GM12873 (cell line): ENCODE data around the gene DNAH1.

Experiments used
- TF ChIP-seq, protein P1 (sequence below): IDR thresholded peaks from 2 replicates; pipeline ENCODE4 v1.5.1; 2012; ENCODE audit warnings: low read depth, mild to moderate bottlenecking, moderate library complexity, low read length, control low read depth; ENCODE audit not compliant: insufficient read depth; ENCODE audit errors: missing control alignments

The DNAH1 gene

GRCh38 chr3:52399131-52399530, 83.0 kb downstream of the DNAH1 start:
- TF ChIP-seq, protein P1, sequence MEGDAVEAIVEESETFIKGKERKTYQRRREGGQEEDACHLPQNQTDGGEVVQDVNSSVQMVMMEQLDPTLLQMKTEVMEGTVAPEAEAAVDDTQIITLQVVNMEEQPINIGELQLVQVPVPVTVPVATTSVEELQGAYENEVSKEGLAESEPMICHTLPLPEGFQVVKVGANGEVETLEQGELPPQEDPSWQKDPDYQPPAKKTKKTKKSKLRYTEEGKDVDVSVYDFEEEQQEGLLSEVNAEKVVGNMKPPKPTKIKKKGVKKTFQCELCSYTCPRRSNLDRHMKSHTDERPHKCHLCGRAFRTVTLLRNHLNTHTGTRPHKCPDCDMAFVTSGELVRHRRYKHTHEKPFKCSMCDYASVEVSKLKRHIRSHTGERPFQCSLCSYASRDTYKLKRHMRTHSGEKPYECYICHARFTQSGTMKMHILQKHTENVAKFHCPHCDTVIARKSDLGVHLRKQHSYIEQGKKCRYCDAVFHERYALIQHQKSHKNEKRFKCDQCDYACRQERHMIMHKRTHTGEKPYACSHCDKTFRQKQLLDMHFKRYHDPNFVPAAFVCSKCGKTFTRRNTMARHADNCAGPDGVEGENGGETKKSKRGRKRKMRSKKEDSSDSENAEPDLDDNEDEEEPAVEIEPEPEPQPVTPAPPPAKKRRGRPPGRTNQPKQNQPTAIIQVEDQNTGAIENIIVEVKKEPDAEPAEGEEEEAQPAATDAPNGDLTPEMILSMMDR: no peak

DNA sequence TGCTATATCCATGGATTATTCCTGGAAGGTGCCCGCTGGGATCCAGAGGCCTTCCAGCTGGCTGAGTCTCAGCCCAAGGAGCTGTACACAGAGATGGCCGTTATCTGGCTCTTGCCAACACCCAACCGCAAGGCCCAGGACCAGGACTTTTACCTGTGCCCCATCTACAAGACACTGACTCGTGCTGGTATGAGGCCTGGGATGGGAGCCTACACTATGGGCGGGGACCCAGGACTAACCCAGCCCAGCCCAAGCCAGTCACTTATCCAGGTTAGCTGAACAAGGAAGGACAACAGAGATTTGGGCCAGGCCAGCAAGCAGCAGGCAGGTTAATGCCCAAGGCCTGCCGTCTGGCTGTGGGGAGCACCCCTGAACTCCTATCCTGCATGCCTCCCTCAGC, 83.5 kb downstream of the DNAH1 start:
- TF ChIP-seq, protein P1: no peak

GRCh38 chr3:52400275-52400793, 84.2 kb downstream of the DNAH1 start:
- TF ChIP-seq, protein P1: no peak

- TF ChIP-seq, protein P1: no peak
Measured at GRCh38 chr3:52401021-52401420, 84.9 kb downstream of the DNAH1 start.

DNA sequence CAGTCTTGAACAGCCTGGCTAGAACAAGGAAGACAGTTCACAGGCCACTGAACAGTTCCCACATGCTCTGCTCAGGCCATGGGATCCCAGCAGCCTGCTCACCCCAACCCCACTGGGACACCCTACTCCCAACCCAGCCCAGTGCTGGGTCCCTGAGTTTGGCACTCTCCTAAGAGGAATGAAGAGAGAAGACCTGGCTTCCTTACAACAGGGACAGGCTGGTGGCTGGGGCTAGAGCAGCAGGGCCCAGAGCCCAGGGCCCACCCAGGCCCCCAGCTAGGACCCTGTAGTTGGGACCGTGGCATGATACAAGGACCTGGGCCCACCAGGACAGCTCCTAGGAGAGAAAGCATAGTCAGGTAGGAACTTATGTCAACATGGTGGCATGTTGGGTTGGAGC, 85.4 kb downstream of the DNAH1 start:
- TF ChIP-seq, protein P1: no peak

DNA sequence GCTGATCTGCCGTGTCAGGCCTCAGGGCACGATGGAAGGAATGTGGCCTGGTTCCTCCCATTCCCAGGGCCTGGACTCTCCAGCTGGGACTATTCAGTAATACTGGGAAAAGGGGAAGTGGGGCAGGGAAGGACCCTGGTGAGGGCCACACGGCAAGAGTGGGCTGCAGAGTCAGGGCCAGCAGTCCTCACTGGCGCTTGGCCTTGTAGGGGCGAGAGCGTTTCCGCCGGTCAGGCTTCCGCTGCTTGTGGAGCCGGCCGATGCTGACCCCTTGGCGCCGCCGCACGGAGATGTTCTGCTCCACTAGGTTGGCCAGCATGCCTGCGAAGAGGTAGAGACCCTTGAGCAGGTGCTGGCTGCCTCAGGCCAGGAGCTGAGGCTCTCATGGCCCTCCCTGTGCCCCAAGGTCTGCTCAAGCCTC, 86.0 kb downstream of the DNAH1 start:
- TF ChIP-seq, protein P1: no peak

DNA sequence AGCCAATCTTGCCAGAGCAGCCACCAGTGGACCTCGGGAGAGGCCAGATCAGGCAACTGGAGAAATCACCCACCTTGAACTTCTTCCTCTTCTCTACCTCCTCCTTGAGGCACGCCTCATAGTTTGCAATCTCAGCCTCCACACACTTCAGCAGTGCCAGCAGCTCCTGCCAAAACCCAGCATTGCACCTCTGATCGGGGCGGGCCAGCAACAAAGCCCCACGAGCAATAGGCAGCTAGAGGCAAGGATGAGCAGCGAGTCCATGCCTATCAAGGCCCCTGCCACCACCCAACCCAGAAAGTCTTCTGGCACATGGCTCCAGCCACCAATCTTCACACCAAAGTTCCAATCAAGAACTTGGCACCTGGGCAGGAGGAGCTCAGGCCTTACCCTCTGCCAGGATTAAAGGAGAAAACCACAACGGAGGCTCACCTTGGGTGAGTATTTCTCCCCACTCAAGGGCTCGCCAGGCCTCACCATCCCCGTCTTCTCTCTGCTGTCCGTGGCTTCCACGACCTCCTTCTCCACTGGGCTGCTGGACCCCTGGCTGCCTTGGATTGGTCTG, 86.7 kb downstream of the DNAH1 start:
- TF ChIP-seq, protein P1: no peak
